ENCODE data around the gene UROS.

Gene UROS

GRCh38 chr10:125785791-125786190 lies 37.3 kb downstream of the UROS start:
- Histone ChIP-seq H3K4me1 (peaks cover 12% of the 10 kb centered on the region), H3K4me2 (ENCODE audit: low read length) (no peak overlapping the region), H3K27me3 (ENCODE audit: control insufficient read depth, insufficient read depth, low read length) (no peaks in the 10 kb centered on the region), H3K79me2 (no peaks in the 10 kb centered on the region), H3K27ac (no peak overlapping the region), H3K9ac (no peak overlapping the region), H3K36me3 (ENCODE audit: control insufficient read depth, insufficient read depth, low read length) (no peaks in the 10 kb centered on the region), H3K4me3 (ENCODE audit: low read depth, low read length) (no peak overlapping the region), H2AFZ (no peak overlapping the region), H3K9me3 (ENCODE audit: control insufficient read depth, low read length) (no peaks in the 10 kb centered on the region)
- TF ChIP-seq CTCF (IDR thresholded peaks at IDR 0.05): no peak

- H3K4me3 ChIP-seq (ENCODE audit: low read depth, low read length): no peak overlapping the region
- H3K4me2 ChIP-seq (ENCODE audit: low read length): no peak overlapping the region
- H3K36me3 ChIP-seq (ENCODE audit: control insufficient read depth, insufficient read depth, low read length): no peaks in the 10 kb centered on the region
- H2AFZ ChIP-seq: no peak overlapping the region
- H3K79me2 ChIP-seq: no peaks in the 10 kb centered on the region
- H3K4me1 ChIP-seq: peaks cover 1% of the 10 kb centered on the region
- no peak overlapping the region for H3K9ac ChIP-seq
- TF ChIP-seq CTCF (IDR thresholded peaks at IDR 0.05): no peak
- no peaks in the 10 kb centered on the region for H3K27me3 ChIP-seq (ENCODE audit: control insufficient read depth, insufficient read depth, low read length)
- no peak overlapping the region for H3K27ac ChIP-seq
- no peaks in the 10 kb centered on the region for H3K9me3 ChIP-seq (ENCODE audit: control insufficient read depth, low read length)
Observed at GRCh38 chr10:125783957-125784356, 39.1 kb downstream of the UROS start.

DNA sequence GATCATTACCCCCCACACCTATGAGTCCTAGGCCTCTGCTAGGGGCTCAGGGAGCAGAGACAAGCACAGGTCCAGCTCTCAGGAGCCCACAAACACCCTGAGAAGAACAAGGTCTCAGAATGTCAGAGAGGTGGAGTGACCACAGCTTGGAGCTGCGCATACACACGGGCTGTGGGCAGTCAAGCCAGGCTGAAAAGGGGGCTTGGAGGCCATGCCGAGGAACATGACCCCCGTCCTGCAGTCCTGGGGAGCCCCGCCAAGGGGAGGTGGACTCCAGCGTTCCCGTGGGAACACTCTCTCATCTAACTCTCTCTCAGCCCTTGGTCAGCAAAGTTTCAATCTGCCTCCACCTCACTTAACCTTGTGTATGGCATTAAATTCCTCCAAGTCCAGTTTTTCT lies 39.6 kb downstream of the UROS start:
- no peak for TF ChIP-seq CTCF (IDR thresholded peaks at IDR 0.05)
- H2AFZ ChIP-seq: no peak overlapping the region
- no peak overlapping the region for H3K4me3 ChIP-seq (ENCODE audit: low read depth, low read length)
- no peak overlapping the region for H3K27ac ChIP-seq
- no peak overlapping the region for H3K9ac ChIP-seq
- H3K9me3 ChIP-seq (ENCODE audit: control insufficient read depth, low read length): no peaks in the 10 kb centered on the region
- no peaks in the 10 kb centered on the region for H3K27me3 ChIP-seq (ENCODE audit: control insufficient read depth, insufficient read depth, low read length)
- H3K36me3 ChIP-seq (ENCODE audit: control insufficient read depth, insufficient read depth, low read length): no peaks in the 10 kb centered on the region
- no peak overlapping the region for H3K4me2 ChIP-seq (ENCODE audit: low read length)
- no peaks in the 10 kb centered on the region for H3K4me1 ChIP-seq
- no peaks in the 10 kb centered on the region for H3K79me2 ChIP-seq

GRCh38 chr10:125782616-125783015 lies 40.4 kb downstream of the UROS start:
- Histone ChIP-seq H3K4me1 (no peaks in the 10 kb centered on the region), H3K36me3 (ENCODE audit: control insufficient read depth, insufficient read depth, low read length) (no peaks in the 10 kb centered on the region), H3K9ac (no peak overlapping the region), H3K4me3 (ENCODE audit: low read depth, low read length) (no peak overlapping the region), H3K79me2 (no peaks in the 10 kb centered on the region), H3K9me3 (ENCODE audit: control insufficient read depth, low read length) (no peaks in the 10 kb centered on the region), H3K27ac (no peak overlapping the region), H3K4me2 (ENCODE audit: low read length) (no peak overlapping the region), H3K27me3 (ENCODE audit: control insufficient read depth, insufficient read depth, low read length) (no peaks in the 10 kb centered on the region), H2AFZ (no peak overlapping the region)
- no peak for TF ChIP-seq CTCF (IDR thresholded peaks at IDR 0.05)

DNA sequence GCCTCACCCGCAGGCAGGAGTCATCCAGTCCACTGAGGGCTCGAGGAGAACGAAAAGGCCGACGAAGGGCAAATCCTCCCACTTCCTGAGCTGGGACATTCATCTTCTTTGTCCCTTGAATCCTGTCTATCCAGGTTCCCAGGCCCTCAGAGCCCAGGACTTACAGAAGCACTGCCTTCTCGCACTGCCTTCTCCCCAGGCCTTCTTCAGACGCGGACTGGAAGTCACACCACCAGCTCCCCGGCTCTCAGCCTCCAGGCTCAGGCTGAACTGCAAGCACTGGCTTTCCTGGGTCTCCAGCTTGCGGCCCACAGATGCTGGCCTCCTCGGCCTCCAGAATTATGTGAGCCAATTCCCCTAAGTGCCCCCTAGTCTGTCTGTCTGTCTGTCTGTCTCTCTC lies 41.0 kb downstream of the UROS start:
- Histone ChIP-seq H3K9me3 (ENCODE audit: control insufficient read depth, low read length) (no peaks in the 10 kb centered on the region), H3K4me3 (ENCODE audit: low read depth, low read length) (no peak overlapping the region), H3K27me3 (ENCODE audit: control insufficient read depth, insufficient read depth, low read length) (no peaks in the 10 kb centered on the region), H2AFZ (no peak overlapping the region), H3K79me2 (no peaks in the 10 kb centered on the region), H3K27ac (no peak overlapping the region), H3K4me1 (no peaks in the 10 kb centered on the region), H3K36me3 (ENCODE audit: control insufficient read depth, insufficient read depth, low read length) (no peaks in the 10 kb centered on the region), H3K4me2 (ENCODE audit: low read length) (no peak overlapping the region), H3K9ac (no peak overlapping the region)
- no peak for TF ChIP-seq CTCF (IDR thresholded peaks at IDR 0.05)

All from parathyroid adenoma (tissue), 2 donors.